ENCODE data around the gene AGBL4. TPM values are rescaled to one million over a fixed set of nuclear protein-coding genes. Genes with fewer than 3 reads are reported as not detected.

The AGBL4 gene
- total and polyA plus RNA-seq, 2 of the 13 experiments (the other 11 are each of a cell fraction or from before 2014, with no cell fraction given) = not detected

DNA sequence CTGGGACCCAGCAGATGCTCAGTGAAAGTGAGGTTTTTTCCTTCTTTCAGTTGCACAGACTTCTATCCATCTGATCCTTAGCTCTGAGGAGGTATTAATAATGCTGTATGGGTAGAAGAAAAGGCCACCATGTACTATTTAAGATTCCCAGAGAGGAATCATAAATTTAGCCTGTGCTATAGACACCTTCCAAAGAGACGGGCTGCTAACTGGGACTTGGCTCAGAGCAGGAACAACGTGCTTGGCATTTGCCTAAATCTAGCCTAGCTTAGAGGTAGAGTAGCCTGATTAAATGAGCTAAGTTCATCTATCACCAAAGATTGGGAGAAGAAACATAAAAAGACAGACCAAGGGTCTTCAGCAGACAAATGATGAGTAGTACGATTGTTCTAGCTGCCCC lies 1070.1 kb downstream of the AGBL4 start:
- Histone ChIP-seq H3K4me1 (ENCODE audit: insufficient read depth, low read length) (no peaks in the 10 kb centered on the region), H3K27ac (ENCODE audit: extremely low read length, insufficient read depth, low read length) (no peak overlapping the region), H2AFZ (ENCODE audit: low read length) (no peak overlapping the region), H3K9me3 (ENCODE audit: low read length) (peaks cover 63% of the 10 kb centered on the region), H3K4me3 (replicated peaks in 1 of 3; ENCODE audit: insufficient read depth in 1 of 3, low read depth in 2 of 3, low read length in 3 of 3) (no peak overlapping the region), H3K36me3 (replicated peaks in 1 of 2; ENCODE audit: control insufficient read depth in 1 of 2, insufficient read depth in 2 of 2, low read length in 2 of 2) (no peaks in the 10 kb centered on the region), H3K79me2 (ENCODE audit: insufficient read depth, low read length) (no peaks in the 10 kb centered on the region), H3K9ac (ENCODE audit: insufficient read depth, low read depth, low read length) (no peak overlapping the region), H3K27me3 (ENCODE audit: control insufficient read depth in 1 of 2, insufficient read depth in 2 of 2, low read length in 2 of 2) (no peaks in the 10 kb centered on the region), H4K20me1 (ENCODE audit: insufficient read depth, low read length) (no peaks in the 10 kb centered on the region), H3K4me2 (ENCODE audit: low read depth, low read length) (no peak overlapping the region)
- POLR2A ChIA-PET = no interaction called here
- ATAC-seq (no peak), FAIRE-seq (no peak), DNase-seq (ENCODE audit: low spot score) (no peak)
- in situ Hi-C loops (cut with HindIII; ENCODE audit: extremely low pct_ligation_motif_present, low pct_unique_long_range_greater_than_20kb) = no loop called here
- BruUV-seq (replicated peaks) = no TSS peak
- intact Hi-C loops (cut with micrococcal nuclease; ENCODE audit: unreplicated experiment) = no loop called here
- 31% methylated on average over 3 of the region's 3 CpGs for WGBS (ENCODE audit: low lambda C conversion rate)
- TF ChIP-seq ONECUT2 (CRISPR knock-in tag; IDR thresholded peaks at IDR 0.05) = no peak
- TF ChIP-seq ZSCAN30 (CRISPR knock-in tag; IDR thresholded peaks at IDR 0.05) = no peak
- no peak for TF ChIP-seq MEIS1 (CRISPR knock-in tag; IDR thresholded peaks at IDR 0.05; ENCODE audit: borderline replicate concordance)
- TF ChIP-seq RAD51 (IDR thresholded peaks at IDR 0.05; ENCODE audit: borderline replicate concordance) = no peak
- CTCF ChIA-PET (ENCODE audit: low intra/inter-chr PET ratio, low total read pairs) = no interaction called here

DNA sequence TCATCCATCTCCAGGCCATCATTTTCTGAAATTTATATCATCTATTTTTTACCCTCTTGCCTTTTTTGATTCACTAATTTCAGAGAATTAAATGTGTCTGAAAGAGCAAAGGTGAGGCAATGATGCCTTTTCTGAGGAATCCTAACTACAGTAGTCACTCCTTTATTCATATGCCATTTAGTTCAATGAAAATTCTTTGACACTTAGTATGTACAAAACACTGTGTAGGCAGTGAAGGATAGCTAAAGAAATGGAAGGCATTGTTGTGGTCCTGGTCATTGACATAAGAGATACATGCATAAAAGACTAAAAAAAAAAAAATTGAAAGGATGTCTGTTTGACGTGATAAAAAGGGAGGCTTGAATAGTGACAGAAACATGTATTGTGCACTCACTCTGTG lies 1075.2 kb downstream of the AGBL4 start:
- BruUV-seq (replicated peaks) = no TSS peak
- no peaks in the 10 kb centered on the region for H3K4me1 ChIP-seq (ENCODE audit: insufficient read depth, low read length)
- H3K79me2 ChIP-seq (ENCODE audit: insufficient read depth, low read length) = no peaks in the 10 kb centered on the region
- no peak overlapping the region for H3K9ac ChIP-seq (ENCODE audit: insufficient read depth, low read depth, low read length)
- no peak overlapping the region for H3K4me3 ChIP-seq (replicated peaks in 1 of 3; ENCODE audit: insufficient read depth in 1 of 3, low read depth in 2 of 3, low read length in 3 of 3)
- H3K4me2 ChIP-seq (ENCODE audit: low read depth, low read length) = no peak overlapping the region
- H4K20me1 ChIP-seq (ENCODE audit: insufficient read depth, low read length) = no peaks in the 10 kb centered on the region
- no peak overlapping the region for H3K27ac ChIP-seq (ENCODE audit: extremely low read length, insufficient read depth, low read length)
- ATAC-seq (no peak), DNase-seq (ENCODE audit: low spot score) (no peak), FAIRE-seq (no peak)
- H3K9me3 ChIP-seq (ENCODE audit: low read length) = peaks cover 69% of the 10 kb centered on the region; the same call in 1 of the 2 replicates
- ChIA-PET CTCF (ENCODE audit: low intra/inter-chr PET ratio, low total read pairs) (no interaction called here), POLR2A (no interaction called here)
- no peak overlapping the region for H2AFZ ChIP-seq (ENCODE audit: low read length)
- no peaks in the 10 kb centered on the region for H3K36me3 ChIP-seq (replicated peaks in 1 of 2; ENCODE audit: control insufficient read depth in 1 of 2, insufficient read depth in 2 of 2, low read length in 2 of 2)
- no peaks in the 10 kb centered on the region for H3K27me3 ChIP-seq (ENCODE audit: control insufficient read depth in 1 of 2, insufficient read depth in 2 of 2, low read length in 2 of 2)
- in situ Hi-C loops (cut with HindIII; ENCODE audit: extremely low pct_ligation_motif_present, low pct_unique_long_range_greater_than_20kb) = no loop called here
- 30% methylated on average over 1 of the region's 1 CpG for WGBS (ENCODE audit: low lambda C conversion rate)
- intact Hi-C loops (cut with micrococcal nuclease; ENCODE audit: unreplicated experiment) = no loop called here
- TF ChIP-seq KLF13 (CRISPR knock-in tag; IDR thresholded peaks at IDR 0.05) (no peak), CCDC6 (CRISPR knock-in tag; IDR thresholded peaks at IDR 0.05) (no peak), ZC3H13 (CRISPR knock-in tag; IDR thresholded peaks at IDR 0.05) (no peak), ZNF780A (CRISPR knock-in tag; IDR thresholded peaks at IDR 0.05) (no peak), NFYC (CRISPR knock-in tag; IDR thresholded peaks at IDR 0.05) (no peak), ZFX (CRISPR knock-in tag; IDR thresholded peaks at IDR 0.05; ENCODE audit: low read depth) (no peak), MZF1 (CRISPR knock-in tag; IDR thresholded peaks at IDR 0.05; ENCODE audit: borderline replicate concordance) (no peak), MAFG (CRISPR knock-in tag; IDR thresholded peaks at IDR 0.05) (no peak), ZNF34 (CRISPR knock-in tag; IDR thresholded peaks at IDR 0.05; ENCODE audit: borderline replicate concordance) (no peak), NR2C2 (CRISPR knock-in tag; IDR thresholded peaks at IDR 0.05; ENCODE audit: borderline replicate concordance) (no peak), PHF21A (CRISPR knock-in tag; IDR thresholded peaks at IDR 0.05) (no peak), ZNF317 (CRISPR knock-in tag; IDR thresholded peaks at IDR 0.05) (no peak)
- TF ChIP-seq, protein P1, sequence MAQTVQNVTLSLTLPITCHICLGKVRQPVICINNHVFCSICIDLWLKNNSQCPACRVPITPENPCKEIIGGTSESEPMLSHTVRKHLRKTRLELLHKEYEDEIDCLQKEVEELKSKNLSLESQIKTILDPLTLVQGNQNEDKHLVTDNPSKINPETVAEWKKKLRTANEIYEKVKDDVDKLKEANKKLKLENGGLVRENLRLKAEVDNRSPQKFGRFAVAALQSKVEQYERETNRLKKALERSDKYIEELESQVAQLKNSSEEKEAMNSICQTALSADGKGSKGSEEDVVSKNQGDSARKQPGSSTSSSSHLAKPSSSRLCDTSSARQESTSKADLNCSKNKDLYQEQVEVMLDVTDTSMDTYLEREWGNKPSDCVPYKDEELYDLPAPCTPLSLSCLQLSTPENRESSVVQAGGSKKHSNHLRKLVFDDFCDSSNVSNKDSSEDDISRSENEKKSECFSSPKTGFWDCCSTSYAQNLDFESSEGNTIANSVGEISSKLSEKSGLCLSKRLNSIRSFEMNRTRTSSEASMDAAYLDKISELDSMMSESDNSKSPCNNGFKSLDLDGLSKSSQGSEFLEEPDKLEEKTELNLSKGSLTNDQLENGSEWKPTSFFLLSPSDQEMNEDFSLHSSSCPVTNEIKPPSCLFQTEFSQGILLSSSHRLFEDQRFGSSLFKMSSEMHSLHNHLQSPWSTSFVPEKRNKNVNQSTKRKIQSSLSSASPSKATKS (CRISPR knock-in tag; IDR thresholded peaks at IDR 0.05) = no peak
- TF ChIP-seq, protein P2, sequence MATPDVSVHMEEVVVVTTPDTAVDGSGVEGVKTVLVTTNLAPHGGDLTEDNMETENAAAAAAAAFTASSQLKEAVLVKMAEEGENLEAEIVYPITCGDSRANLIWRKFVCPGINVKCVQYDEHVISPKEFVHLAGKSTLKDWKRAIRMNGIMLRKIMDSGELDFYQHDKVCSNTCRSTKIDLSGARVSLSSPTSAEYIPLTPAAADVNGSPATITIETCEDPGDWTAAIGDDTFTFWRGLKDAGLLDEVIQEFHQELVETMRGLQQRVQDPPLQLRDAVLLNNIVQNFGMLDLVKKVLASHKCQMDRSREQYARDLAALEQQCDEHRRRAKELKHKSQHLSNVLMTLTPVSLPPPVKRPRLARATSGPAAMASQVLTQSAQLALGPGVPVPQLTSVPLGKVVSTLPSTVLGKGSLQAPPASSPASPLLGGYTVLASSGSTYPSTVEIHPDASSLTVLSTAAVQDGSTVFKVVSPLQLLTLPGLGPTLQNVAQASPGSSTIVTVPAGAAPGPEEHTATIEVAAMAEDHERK (CRISPR knock-in tag; IDR thresholded peaks at IDR 0.05; ENCODE audit: low read depth) = no peak
